Stimulated activated CD4-positive, alpha-beta T cell treated with anti-CD3 and anti-CD28 coated beads, Interleukin-15, amount 100 ng/mL, for 48 hours (primary cell): ENCODE results near the gene YARS2.
"Not testable (repeated sequence)": the region's sequence is repeated elsewhere in the genome, so short reads cannot be mapped to it uniquely, and the experiment has no call there.

Experiments used
- DNase-seq, 2 donors: peaks; one replicate each; pipeline ENCODE4 v3.0.0-alpha.2; 2020; ENCODE audit warnings: low read depth in 2 of 2

The YARS2 gene

DNA sequence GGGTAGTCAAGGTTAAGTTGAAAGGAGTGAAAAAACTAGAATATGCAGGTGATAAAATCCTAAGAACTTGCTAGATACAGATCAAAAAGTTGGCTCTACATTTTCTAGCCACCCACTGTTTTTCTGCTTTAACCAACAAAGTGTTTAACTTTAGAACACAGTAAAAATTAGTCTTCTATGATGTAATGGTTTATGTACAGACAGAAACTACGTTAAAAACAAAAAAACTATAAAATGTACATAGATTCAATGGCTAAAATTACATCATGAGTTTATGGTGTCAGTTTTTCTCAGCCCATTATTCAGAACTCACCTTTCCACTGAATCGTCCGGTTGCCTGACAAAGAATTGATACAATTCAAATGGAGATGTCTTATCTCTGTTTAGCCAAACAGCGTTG, 2.1 kb downstream of the YARS2 start:
- DNase-seq: no peak

DNA sequence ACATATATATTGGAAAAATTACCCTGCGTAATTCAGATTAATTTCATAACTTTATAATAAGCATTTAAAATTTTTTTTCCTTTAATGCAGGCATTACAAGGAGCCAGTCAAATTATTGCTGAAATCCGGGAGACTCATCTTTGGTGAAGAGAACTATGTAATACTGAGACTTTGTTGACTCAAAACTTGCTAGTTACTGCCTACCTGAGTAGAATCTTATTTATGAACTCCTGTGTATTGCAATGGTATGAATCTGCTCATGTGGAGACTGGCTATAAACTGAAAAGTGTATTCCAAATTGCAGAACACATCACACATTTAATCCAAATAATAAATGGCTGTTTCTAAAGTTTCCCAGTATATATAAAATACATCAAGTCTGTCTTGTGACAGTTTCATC, 12.4 kb downstream of the YARS2 start:
- DNase-seq: no peak

DNA sequence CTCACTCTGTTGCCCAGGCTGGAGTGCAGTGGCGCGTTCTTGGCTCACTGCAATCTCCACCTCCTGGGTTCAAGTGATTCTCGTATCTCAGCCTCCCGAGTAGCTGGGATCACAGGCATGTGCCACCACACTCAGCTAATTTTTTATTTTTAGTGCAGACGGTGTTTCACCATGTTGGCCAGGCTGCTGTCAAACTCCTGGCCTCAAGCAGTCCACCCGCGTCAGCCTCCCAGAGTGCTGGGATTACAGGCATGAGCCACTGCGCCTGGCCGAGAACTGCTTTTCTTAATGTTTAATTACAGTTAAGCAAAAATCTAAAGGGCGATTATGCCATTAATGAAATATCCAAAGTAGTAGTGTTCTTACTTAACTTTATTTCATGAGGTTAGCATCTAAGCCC, 13.6 kb downstream of the YARS2 start:
- no peak for DNase-seq

DNA sequence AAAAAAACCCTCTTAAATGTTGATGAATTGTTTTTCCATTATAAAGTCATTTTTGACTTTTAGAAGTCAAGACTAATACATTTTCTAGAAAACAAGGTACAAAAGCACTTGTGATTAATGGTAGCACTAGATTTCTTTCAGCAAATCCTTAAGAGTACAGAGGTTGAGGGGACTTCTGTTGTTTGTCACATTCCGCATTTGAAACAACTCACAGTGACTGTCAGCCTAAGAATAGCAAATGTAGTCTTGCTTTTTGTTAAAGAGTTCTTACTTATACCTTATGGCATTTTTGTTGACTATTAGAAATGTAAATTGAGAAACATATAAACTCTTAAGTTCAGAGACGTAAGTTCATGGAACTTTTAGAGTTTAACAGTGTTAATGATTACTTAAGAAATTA, 16.4 kb downstream of the YARS2 start:
- no peak for DNase-seq

DNA sequence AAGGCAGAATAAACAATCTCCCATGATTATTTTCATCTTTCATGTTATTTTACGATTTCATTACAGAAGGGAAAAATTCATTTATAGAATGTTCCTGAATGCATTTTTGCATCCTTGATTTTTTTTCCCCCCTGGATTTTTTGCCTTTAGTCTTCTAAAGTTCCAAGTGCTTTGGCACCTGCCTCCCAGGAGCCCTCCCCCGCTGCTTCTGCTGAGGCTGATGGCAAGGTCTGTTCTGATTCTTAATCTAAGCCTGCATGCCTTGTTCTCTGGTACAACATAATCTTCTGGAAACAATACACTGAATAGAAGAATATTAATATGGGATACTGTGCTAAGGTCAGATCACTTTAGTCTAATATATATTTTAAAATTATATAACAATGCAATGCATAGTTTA, 18.0 kb downstream of the YARS2 start:
- DNase-seq: no peak

DNA sequence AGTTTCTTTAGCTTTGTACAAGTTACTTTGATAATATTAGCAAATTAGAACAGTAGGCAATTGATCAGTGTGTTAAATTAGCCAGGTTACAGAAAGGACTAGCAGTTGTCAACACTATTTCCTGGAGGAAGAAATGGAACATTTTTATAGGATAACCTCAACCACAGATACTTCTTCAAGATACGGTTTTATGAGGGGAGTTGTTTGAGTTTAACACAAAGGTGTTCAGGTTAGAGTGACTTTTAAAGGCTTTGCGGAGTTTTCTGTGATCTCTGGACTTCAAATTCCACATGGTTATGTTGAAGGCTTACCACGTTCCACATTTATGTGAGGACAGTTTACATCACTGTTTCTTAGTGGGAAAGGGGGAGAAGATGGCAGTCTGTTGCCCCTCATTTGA, 19.3 kb downstream of the YARS2 start:
- DNase-seq: no peak

DNA sequence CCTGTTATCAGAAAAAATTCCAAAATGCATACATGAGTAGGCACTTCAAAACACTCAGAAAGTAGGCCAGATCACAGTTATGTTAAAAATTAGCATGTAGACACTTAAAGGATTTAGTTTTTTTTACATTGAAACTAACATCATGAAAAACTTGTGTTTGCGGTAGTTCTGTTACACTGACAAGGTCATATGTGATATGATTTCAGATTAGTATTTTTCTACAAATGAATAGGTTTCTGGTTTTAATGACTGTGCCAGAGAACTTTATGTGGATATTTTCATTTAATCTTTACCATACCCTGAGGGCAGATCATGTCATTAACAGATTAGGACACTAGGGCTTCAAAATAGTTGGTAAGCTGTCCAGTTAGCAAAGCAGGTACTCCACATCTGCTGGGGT, 20.7 kb downstream of the YARS2 start:
- DNase-seq: no peak

DNA sequence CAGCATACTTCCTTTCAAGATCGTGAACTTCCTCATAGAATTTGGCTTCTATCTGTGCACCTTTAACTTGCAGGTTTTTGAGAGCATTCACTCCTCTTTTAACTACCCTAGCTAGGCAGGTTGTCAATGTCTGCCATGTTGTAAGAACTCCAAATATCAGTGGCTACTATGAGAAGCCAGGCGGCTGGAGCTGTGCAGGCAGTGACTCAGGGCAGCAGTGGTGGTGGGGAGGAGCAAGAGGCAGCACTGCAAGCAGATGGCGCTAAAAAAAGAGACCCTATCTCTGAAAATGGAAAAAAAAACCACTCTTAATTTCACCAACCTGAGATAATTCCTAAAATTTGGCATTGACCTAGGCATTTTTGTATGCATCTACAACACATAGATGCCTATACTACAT, 28.5 kb downstream of the YARS2 start:
- no peak for DNase-seq

DNA sequence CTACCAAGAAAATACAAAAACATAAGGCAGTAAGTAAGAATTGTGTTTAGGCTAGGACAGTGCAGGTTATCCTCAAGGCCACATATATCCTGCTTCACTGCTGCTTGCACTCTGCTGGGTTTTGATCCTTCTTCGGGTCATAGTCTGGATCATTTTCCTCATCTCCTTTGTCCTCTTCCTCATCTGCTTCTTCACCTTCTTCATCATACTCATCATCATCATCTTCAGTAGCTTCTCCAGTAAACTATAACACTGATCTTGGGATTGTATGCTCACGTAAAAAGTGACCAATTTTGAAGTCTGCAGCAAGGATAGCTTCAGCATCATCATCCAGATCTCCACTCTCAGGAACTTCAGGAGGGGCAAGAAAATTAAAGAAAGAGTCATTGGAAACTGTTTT, 29.4 kb downstream of the YARS2 start:
- no peak for DNase-seq

DNA sequence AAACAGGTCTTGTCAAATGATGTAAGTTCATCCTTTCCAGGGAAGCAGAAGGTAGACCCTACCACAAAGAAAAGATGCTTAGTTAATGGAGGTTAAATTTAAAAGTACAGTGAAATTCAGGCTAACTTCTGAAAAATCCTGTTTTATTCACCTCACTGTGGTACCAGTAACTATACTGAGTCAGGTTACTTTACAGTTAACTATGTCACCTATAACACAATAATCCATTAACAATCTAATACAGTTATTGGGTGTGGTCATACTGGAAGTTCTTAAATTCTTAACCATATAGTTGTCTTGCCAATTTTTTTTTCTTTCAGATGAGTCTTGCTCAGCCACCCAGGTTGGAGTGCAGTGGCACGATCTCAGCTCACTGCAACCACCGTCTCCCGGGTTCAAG, 30.4 kb downstream of the YARS2 start:
- not testable (repeated sequence) for DNase-seq

DNA sequence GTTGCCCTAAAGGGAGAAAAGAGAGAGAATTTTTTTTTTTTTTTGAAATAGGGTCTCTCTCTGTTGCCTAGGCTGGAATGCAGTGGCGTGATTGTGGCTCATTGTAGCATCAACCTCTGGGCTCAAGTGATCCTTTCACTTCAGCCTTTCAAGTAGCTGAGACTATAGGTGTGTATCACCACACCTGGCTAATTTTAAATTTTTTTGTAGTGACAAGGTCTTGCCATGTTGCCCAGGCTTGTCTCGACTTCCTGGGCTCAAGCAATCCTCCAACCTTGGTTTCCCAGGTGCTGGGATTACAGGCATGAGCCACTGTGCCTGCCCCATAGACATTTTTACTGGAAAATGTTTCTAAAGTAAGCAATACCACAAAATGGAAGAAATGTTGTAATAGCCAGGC, 36.8 kb downstream of the YARS2 start:
- DNase-seq: no peak

DNA sequence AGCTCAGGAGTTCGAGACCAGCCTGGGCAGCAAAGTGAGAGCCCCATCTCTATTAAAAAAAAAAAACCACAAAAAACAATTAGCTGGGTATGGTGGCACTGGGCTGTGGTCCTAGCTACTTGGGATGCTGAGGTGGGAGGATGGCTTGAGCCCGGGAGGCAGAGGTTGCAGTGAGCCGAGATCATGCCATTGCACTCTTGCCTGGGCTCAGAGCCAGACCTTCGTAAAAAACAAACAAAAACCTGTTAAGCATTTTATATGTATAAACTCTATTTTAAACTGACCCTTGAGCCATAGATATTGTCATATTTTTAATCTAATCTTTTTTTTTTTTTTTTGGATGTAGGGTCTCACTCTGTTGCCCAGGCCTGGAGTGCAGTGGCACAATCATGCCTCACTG, 40.9 kb downstream of the YARS2 start:
- DNase-seq: no peak

DNA sequence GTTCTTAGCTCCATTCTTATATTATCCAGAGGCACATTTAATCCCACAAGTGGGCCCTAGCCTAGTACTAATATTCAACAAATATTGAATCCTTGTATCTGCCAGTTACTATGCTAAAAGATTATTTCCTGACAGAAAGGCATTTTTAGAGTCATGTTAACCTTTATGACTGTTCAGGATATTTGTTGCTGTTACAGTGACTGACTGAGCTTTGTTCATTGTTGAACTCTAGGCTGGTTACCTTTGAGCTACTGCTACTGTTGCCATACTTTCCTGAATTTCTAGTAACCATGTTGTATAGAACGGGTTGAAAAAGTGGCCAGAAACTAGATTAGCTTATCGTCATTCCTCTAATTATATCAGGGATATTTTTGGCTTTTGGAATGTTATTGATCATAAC, 46.8 kb downstream of the YARS2 start:
- DNase-seq: no peak

DNA sequence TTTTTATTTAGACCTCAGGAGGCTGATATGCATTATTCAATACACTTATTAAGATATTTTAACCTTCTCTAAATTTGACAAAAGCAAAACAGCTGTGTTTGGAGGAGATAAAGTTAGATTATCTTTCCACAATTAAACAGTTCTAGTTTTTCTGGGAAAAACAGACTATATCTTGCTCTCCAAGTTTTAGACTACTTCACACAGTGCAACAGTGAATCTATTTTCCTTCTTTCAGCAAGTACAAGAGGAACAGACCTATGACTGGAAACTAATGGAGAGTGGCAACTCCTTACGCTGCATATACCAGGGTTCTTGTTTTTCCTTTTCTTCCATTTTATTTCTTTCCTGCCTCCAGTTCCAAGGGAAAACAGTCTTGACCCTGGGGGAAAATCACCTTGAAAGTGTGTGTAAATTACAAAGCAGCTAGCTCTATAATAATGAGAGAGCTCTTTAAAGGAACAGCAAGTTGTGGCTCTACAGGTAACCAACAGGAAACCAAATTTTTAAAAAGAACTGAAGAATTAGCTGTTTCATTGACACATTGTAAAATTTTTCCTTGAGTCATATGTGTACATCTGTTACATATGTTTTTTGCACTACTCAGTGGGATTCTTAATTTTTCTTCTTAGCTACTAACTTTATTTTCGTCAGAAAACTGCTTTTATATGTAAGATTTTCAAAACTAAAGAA, 49.2 kb downstream of the YARS2 start:
- DNase-seq: no peak

DNA sequence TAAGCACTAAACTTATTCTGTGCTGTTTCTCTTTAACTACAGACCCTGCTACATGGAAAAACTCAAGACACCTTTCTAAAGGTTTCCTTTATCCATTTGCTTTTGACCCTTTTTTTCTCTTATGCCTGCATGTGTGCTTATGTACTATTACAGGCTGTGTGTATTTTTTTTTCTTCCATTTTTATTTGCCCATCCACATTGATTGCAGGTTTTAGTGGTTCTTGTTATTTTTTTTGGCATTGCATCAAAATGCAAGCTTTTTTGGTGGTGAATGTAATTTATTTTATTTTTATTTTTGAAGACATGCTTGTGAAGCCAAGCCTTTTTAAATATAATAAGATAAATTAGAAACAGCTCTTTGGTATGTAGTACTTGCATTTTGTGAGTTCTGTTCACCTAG, 49.9 kb downstream of the YARS2 start:
- DNase-seq: no peak

DNA sequence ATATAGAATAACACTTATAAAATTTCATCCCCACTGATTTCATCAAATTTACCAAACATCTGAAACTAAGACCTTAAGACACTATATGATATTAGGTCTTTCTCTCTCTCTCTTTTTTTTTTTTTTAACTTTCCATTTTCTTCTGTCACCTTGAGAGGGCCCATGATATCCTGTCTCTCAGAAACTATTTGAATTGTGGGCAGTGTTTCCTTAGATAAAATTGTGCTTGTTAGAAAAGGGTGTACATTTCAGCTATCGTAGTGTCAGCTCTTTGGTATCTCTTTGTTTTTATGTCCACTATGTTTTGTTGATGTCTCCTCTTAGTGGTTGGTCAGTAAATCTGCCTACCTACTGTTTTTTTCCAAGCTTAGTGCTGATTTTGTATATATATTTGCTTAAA, 52.8 kb downstream of the YARS2 start:
- no peak for DNase-seq

DNA sequence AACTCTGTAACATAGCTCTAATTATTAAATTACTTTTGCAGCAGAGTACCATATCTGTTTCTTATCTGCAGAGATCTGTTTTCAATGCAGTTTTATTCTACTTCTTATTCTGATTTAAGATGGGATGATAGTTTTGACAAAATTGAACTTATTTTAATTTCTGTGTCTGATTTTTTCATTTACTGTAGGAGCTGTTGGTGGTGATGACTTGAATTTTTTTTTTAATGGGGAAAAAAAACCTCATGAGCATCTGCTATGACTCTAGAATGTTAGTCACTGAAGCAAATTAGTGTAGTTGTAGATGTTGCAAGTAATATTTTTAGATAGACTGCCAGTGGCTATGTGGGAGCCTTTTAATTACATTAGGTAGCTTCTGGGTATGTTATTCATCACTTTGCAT, 53.2 kb downstream of the YARS2 start:
- DNase-seq: no peak

DNA sequence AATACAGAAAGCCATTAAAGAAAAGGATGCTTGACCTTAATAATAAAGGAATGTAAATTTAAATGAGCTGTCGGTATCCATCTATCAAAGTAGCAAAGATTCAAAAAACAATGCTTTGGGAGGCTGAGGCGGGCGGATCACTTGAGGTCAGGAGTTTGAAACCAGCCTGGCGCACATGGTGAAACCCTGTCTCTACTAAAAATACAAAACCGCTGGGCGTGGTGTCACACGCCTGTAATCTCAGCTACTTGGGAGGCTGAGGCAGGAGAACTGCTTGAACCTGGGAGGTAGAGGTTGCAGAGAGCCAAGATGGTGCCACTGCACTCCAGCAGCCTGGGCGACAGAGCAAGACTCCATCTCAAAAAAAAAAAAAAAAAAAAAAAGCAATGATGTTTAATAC, 56.3 kb downstream of the YARS2 start:
- not testable (repeated sequence) for DNase-seq

DNA sequence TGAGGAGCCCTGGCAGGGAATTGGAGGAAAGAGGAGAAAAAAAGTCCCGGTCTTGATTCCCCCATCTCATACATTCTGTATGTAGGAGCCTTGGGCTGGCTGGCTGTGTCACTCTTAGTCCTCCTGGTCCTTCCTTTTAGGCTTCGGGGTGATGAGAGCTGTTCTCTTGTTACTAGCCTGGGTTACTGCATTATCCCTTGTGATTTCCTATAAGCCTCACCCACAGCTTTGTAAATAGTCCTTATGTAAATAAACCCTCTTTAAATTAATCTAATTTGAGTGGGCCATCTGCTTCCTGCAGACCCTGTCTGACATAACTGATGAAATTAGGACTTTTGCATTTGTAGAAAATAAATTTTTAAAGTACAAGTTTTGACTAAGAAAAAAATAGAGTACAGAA, 57.4 kb downstream of the YARS2 start:
- DNase-seq: no peak

DNA sequence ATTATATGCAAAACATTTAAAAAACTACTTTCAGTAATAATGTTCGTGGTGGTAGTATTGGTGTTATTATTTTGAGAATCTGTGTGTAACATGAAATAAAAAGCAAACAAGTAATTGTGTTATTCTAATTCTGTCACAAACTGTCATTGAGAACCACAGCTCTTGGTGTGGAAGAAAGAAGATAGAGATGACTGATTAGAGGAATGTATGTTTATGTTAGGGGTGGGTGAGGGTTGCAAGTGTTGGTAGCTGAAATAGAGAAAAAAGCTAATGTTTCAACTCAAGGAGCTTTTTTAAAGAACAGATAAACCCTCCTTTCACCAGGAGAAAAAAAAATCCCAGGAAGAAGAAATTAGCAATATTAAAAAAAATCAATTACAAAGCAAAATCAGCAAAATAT, 58.3 kb downstream of the YARS2 start:
- DNase-seq: no peak
